HL-60 (cell line): Measurements from ENCODE around the gene DMD.

Source experiments
- DNase-seq, 2 experiments: peaks; one replicate each; pipeline ENCODE4 v3.0.0-alpha.2; 2010 to 2020; ENCODE audit warnings: low read depth in 1 of 2, low spot score in 1 of 2
- H3K27ac ChIP-seq: fragments of 250-450 bp; sonication (Bioruptor Pico); replicated peaks from 2 replicates; pipeline ENCODE4 v1.5.1; 2020; ENCODE audit warnings: mild to moderate bottlenecking, moderate library complexity
- H3K27me3 ChIP-seq: fragments of 250-450 bp; sonication (Bioruptor Pico); 2 replicates; pipeline ENCODE4 v1.5.1; 2021; ENCODE audit warnings: mild to moderate bottlenecking, moderate library complexity; ENCODE audit not compliant: insufficient read depth, poor library complexity, severe bottlenecking
- H3K4me3 ChIP-seq: replicated peaks from 2 replicates; pipeline ENCODE4 v1.5.1; 2011; ENCODE audit warnings: mild to moderate bottlenecking, control low read depth, low read length; ENCODE audit not compliant: insufficient read depth
- GABPA ChIP-seq: IDR thresholded peaks from 2 replicates; pipeline ENCODE4 v1.6.1; 2012; ENCODE audit warnings: low read depth
- POLR2AphosphoS5 ChIP-seq: IDR thresholded peaks from 2 replicates; pipeline ENCODE4 v1.6.1; 2012; ENCODE audit warnings: low read depth
- SPI1 ChIP-seq: IDR thresholded peaks from 2 replicates; pipeline ENCODE4 v1.6.1; 2012; ENCODE audit warnings: low read depth, mild to moderate bottlenecking, borderline replicate concordance
- TF ChIP-seq, protein P1 (sequence below): IDR thresholded peaks from one replicate; pipeline ENCODE4 v1.5.1; 2011; ENCODE audit warnings: low read length, control low read depth, inconsistent platforms; ENCODE audit not compliant: insufficient read depth
- TF ChIP-seq, protein P2 (sequence below): IDR thresholded peaks from 2 replicates; pipeline ENCODE4 v1.6.1; 2012; ENCODE audit warnings: low read depth; ENCODE audit not compliant: insufficient replicate concordance

Gene DMD

DNA sequence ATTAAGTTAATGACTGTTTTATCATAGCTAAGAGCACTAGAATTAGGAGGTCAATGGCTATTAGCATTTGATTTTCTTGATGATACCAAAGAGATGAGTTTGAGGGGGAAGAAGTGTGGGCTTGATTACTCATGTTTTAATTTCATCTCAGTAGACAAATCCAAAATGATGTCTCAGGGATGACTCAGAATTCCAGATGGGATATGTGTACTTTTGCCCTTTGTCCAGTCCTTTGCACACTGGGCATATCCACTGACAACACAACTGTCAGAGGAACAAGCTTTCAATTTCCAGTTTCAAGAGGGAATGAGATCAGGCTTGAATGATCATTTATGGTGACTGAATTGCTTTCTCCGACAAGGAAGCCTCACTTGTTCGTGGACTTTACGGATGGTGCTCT, 1814.2 kb downstream of the DMD start:
- Histone ChIP-seq H3K27me3 (no peaks in the 10 kb centered on the region), H3K27ac (no peak overlapping the region), H3K4me3 (no peak overlapping the region)
- DNase-seq: no peak
- TF ChIP-seq, protein P1, sequence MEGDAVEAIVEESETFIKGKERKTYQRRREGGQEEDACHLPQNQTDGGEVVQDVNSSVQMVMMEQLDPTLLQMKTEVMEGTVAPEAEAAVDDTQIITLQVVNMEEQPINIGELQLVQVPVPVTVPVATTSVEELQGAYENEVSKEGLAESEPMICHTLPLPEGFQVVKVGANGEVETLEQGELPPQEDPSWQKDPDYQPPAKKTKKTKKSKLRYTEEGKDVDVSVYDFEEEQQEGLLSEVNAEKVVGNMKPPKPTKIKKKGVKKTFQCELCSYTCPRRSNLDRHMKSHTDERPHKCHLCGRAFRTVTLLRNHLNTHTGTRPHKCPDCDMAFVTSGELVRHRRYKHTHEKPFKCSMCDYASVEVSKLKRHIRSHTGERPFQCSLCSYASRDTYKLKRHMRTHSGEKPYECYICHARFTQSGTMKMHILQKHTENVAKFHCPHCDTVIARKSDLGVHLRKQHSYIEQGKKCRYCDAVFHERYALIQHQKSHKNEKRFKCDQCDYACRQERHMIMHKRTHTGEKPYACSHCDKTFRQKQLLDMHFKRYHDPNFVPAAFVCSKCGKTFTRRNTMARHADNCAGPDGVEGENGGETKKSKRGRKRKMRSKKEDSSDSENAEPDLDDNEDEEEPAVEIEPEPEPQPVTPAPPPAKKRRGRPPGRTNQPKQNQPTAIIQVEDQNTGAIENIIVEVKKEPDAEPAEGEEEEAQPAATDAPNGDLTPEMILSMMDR: no peak
- no peak for TF ChIP-seq GABPA

DNA sequence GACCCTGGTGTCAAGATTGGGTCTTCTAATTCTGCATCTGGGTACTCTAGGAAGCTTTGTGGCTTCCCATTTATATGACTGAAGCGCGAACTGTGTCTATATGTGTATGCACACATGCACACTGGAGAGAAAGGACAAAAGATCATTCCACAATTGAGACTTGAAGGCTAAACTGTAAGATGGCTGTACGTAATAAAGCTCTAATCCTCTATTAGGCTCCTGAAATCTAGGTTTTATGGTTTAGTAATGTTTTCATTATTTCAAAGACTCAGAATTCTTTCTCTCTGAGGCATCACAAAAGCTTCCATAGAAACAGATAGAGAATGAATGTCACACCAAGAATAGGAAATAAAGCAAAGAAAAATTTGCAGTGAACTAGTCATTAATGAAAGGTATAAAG, 1818.8 kb downstream of the DMD start:
- no peak overlapping the region for H3K27ac ChIP-seq
- no peak for DNase-seq
- no peaks in the 10 kb centered on the region for H3K27me3 ChIP-seq
- TF ChIP-seq GABPA (no peak), SPI1 (no peak), POLR2AphosphoS5 (no peak)
- TF ChIP-seq, protein P1: no peak
- TF ChIP-seq, protein P2, sequence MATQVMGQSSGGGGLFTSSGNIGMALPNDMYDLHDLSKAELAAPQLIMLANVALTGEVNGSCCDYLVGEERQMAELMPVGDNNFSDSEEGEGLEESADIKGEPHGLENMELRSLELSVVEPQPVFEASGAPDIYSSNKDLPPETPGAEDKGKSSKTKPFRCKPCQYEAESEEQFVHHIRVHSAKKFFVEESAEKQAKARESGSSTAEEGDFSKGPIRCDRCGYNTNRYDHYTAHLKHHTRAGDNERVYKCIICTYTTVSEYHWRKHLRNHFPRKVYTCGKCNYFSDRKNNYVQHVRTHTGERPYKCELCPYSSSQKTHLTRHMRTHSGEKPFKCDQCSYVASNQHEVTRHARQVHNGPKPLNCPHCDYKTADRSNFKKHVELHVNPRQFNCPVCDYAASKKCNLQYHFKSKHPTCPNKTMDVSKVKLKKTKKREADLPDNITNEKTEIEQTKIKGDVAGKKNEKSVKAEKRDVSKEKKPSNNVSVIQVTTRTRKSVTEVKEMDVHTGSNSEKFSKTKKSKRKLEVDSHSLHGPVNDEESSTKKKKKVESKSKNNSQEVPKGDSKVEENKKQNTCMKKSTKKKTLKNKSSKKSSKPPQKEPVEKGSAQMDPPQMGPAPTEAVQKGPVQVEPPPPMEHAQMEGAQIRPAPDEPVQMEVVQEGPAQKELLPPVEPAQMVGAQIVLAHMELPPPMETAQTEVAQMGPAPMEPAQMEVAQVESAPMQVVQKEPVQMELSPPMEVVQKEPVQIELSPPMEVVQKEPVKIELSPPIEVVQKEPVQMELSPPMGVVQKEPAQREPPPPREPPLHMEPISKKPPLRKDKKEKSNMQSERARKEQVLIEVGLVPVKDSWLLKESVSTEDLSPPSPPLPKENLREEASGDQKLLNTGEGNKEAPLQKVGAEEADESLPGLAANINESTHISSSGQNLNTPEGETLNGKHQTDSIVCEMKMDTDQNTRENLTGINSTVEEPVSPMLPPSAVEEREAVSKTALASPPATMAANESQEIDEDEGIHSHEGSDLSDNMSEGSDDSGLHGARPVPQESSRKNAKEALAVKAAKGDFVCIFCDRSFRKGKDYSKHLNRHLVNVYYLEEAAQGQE: no peak
- H3K4me3 ChIP-seq: no peak overlapping the region

DNA sequence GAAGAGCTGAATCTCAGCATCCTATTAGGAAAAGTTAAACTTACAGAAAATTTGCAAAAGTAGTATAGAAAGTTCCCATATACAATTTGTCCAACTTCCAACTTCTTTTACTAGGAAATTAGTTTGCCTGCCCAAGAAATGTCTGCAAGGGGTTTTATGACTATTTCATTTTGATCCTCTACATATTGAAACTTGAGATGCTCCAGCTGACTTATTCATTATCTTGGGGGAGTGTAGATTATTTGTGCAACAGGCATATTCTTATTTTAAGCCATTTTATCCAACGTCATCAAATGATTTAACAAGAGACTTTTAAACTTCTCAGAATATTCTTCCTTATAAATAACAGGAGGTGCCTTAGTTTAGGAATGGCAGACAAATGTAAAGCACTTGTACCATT, 1822.4 kb downstream of the DMD start:
- TF ChIP-seq, protein P2: no peak
- Histone ChIP-seq H3K4me3 (no peak overlapping the region), H3K27me3 (no peaks in the 10 kb centered on the region), H3K27ac (no peak overlapping the region)
- no peak for DNase-seq

DNA sequence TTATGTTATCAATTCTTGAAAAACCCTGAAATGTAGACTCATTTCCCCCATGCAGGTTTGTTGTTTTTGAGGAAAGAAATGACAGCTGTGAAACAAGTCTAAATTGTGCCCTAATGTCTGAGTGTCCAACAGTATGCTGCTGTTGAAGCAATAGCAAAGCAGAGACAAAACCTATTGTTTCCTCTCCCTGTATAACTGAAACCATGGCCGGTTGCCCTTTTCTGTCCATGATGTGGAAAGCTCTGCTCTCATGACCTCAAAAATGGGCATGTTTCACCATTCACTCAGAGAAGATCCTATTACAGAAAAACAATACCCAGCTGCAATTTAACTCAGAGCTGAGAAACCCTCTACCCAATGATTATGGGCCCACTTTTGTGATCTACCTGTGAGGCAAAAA, 1826.9 kb downstream of the DMD start:
- Histone ChIP-seq H3K4me3 (no peak overlapping the region), H3K27ac (no peak overlapping the region), H3K27me3 (no peaks in the 10 kb centered on the region)
- no peak for TF ChIP-seq SPI1
- TF ChIP-seq, protein P1: no peak
- TF ChIP-seq GABPA: no peak
- TF ChIP-seq, protein P2: no peak
- TF ChIP-seq POLR2AphosphoS5: no peak
- no peak for DNase-seq
